SK-N-SH (cell line): ENCODE measurements around the gene ADH7. TPM values are rescaled to one million over a fixed set of nuclear protein-coding genes. Genes with fewer than 3 reads are reported as not detected.

Experiments
- CTCF ChIA-PET: fragments of 300-600, 350-600 bp; formaldehyde crosslinking; extraction: SDS; loops from one replicate; lab custom pipeline; 2021; lab: Yijun Ruan, JAX
- POLR2A ChIA-PET: fragments of 350-600 bp; sonication (Branson Sonifier 250); formaldehyde crosslinking; extraction: SDS; loops from one replicate; lab custom pipeline; 2020; ENCODE audit warnings: antibody characterized with exemption, inconsistent platforms; lab: Yijun Ruan, JAX
- DNase-seq: peaks from one replicate; pipeline ENCODE4 v3.0.0; 2012
- H2AFZ ChIP-seq: fragments of 200-600 bp; sonication (generic); 2 replicates; pipeline ENCODE4 v1.8.1; 2016; ENCODE audit warnings: antibody characterized with exemption, mild to moderate bottlenecking, low read depth
- H3F3A ChIP-seq: fragments of 200-600 bp; sonication (generic); replicated peaks from 2 replicates; pipeline ENCODE3; 2016; ENCODE audit warnings: antibody characterized with exemption, mild to moderate bottlenecking; ENCODE audit not compliant: insufficient read depth
- H3K27ac ChIP-seq, 2 experiments: fragments of 200-500 bp in 1 of 2; fragments of 200-600 bp in 1 of 2; sonication (Bioruptor generic) in 1 of 2; sonication (generic), shearing (Covaris generic) in 1 of 2; 2 replicates each; pipeline versions ENCODE4 v1.5.1 to v1.6.1; 2014 to 2016; ENCODE audit warnings: low read depth in 2 of 2, inconsistent platforms in 1 of 2, low read length in 1 of 2, mild to moderate bottlenecking in 1 of 2, mixed read lengths in 1 of 2
- H3K27me3 ChIP-seq: fragments of 200-600 bp; sonication (generic), shearing (Covaris generic); 2 replicates; pipeline ENCODE4 v1.6.1; 2016; ENCODE audit warnings: mixed run types; ENCODE audit not compliant: insufficient read depth
- H3K36me3 ChIP-seq, 2 experiments: fragments of 200-500 bp in 1 of 2; fragments of 200-600 bp in 1 of 2; sonication (Bioruptor generic) in 1 of 2; sonication (generic) in 1 of 2; replicated peaks in 1 of 2; 2 replicates each; pipeline versions ENCODE3 to v1.5.1; 2014 to 2016; ENCODE audit warnings: low read length in 1 of 2, mild to moderate bottlenecking in 1 of 2; ENCODE audit not compliant: insufficient read depth in 2 of 2, control insufficient read depth in 1 of 2
- H3K4me1 ChIP-seq, 2 experiments: fragments of 200-500 bp in 1 of 2; fragments of 200-600 bp in 1 of 2; sonication (Bioruptor generic) in 1 of 2; sonication (generic), shearing (Covaris generic) in 1 of 2; 2 replicates each; pipeline versions ENCODE4 v1.5.1 to v1.6.1; 2014 to 2016; ENCODE audit warnings: low read depth in 1 of 2, low read length in 1 of 2, mixed run types in 1 of 2; ENCODE audit not compliant: insufficient read depth in 2 of 2, control insufficient read depth in 1 of 2
- H3K4me2 ChIP-seq: fragments of 200-600 bp; sonication (generic), shearing (Covaris generic); 2 replicates; pipeline ENCODE4 v1.6.1; 2017; ENCODE audit warnings: mixed run types
- H3K4me3 ChIP-seq, 2 experiments: fragments of 200-500 bp in 1 of 2; fragments of 200-600 bp in 1 of 2; sonication (Bioruptor generic) in 1 of 2; sonication (generic), shearing (Covaris generic) in 1 of 2; 2 replicates each; pipeline versions ENCODE4 v1.5.1 to v1.8.1; 2014 to 2016; ENCODE audit warnings: low read depth in 2 of 2, inconsistent platforms in 1 of 2, low read length in 1 of 2, mild to moderate bottlenecking in 1 of 2, mixed read lengths in 1 of 2, moderate library complexity in 1 of 2
- H3K79me2 ChIP-seq: fragments of 200-600 bp; sonication (generic); 2 replicates; pipeline ENCODE4 v1.8.1; 2017; ENCODE audit warnings: mild to moderate bottlenecking; ENCODE audit not compliant: insufficient read depth
- H3K9ac ChIP-seq: fragments of 200-600 bp; sonication (generic); 2 replicates; pipeline ENCODE4 v1.6.1; 2017; ENCODE audit warnings: mixed run types
- H3K9me2 ChIP-seq: fragments of 200-600 bp; sonication (generic); 2 replicates; pipeline ENCODE4 v1.6.1; 2017; ENCODE audit warnings: mixed run types
- H3K9me3 ChIP-seq: fragments of 200-600 bp; sonication (generic); 2 replicates; pipeline ENCODE4 v1.6.1; 2017; ENCODE audit warnings: mixed run types, mild to moderate bottlenecking, moderate library complexity
- H4K20me1 ChIP-seq: fragments of 200-600 bp; sonication (generic); 2 replicates; pipeline ENCODE4 v1.6.1; 2017; ENCODE audit warnings: mild to moderate bottlenecking, mixed run types; ENCODE audit not compliant: insufficient read depth
- CHD2 ChIP-seq: fragments of 150-350 bp; IDR thresholded peaks from 2 replicates; pipeline ENCODE4 v1.6.1; 2018; ENCODE audit warnings: low read length; ENCODE audit not compliant: partially characterized antibody
- EP300 ChIP-seq, 2 experiments: IDR thresholded peaks; 2 replicates each; pipeline versions ENCODE4 v1.4.0 to v1.6.1; 2012; ENCODE audit warnings: borderline replicate concordance in 1 of 2, low read depth in 1 of 2, low read length in 1 of 2
- FOSL2 ChIP-seq: IDR thresholded peaks from 2 replicates; pipeline ENCODE4 v1.4.0; 2012; ENCODE audit warnings: low read depth, mild to moderate bottlenecking, moderate library complexity, borderline replicate concordance
- FOXM1 ChIP-seq: IDR thresholded peaks from 2 replicates; pipeline ENCODE4 v1.4.0; 2012; ENCODE audit warnings: low read depth, mild to moderate bottlenecking
- GABPA ChIP-seq: IDR thresholded peaks from 2 replicates; pipeline ENCODE4 v1.4.0; 2012; ENCODE audit warnings: low read depth, mild to moderate bottlenecking
- GATA2 ChIP-seq: sonication (generic); formaldehyde crosslinking; IDR thresholded peaks from 2 replicates; pipeline ENCODE4 v1.5.0; 2020; ENCODE audit warnings: mild to moderate bottlenecking, missing genetic modification reagents
- JUND ChIP-seq: IDR thresholded peaks from 2 replicates; pipeline ENCODE4 v1.4.0; 2012
- MXI1 ChIP-seq: IDR thresholded peaks from 2 replicates; pipeline ENCODE4 v1.6.1; 2012; ENCODE audit warnings: mild to moderate bottlenecking, low read depth, low read length, improper control_type of control experiment
- NFIC ChIP-seq: IDR thresholded peaks from 2 replicates; pipeline ENCODE4 v1.4.0; 2012; ENCODE audit warnings: borderline replicate concordance
- NRF1 ChIP-seq: IDR thresholded peaks from 2 replicates; pipeline ENCODE4 v1.6.1; 2012; ENCODE audit warnings: low read depth, mild to moderate bottlenecking, low read length
- RAD21 ChIP-seq: IDR thresholded peaks from 2 replicates; pipeline ENCODE4 v1.6.1; 2012; ENCODE audit warnings: mild to moderate bottlenecking, low read length
- RFX5 ChIP-seq: IDR thresholded peaks from 2 replicates; pipeline ENCODE4 v1.6.1; 2012; ENCODE audit warnings: mild to moderate bottlenecking, improper control_type of control experiment, low read length
- RXRA ChIP-seq: IDR thresholded peaks from 2 replicates; pipeline ENCODE4 v1.4.0; 2012; ENCODE audit warnings: low read depth, mild to moderate bottlenecking, borderline replicate concordance
- SIN3A ChIP-seq: IDR thresholded peaks from 2 replicates; pipeline ENCODE4 v1.6.1; 2012; ENCODE audit warnings: low read depth, mild to moderate bottlenecking, low read length, moderate library complexity, borderline replicate concordance
- SMC3 ChIP-seq: IDR thresholded peaks from 2 replicates; pipeline ENCODE4 v1.6.1; 2012; ENCODE audit warnings: low read depth, low read length, improper control_type of control experiment
- TCF12 ChIP-seq: IDR thresholded peaks from 2 replicates; pipeline ENCODE4 v1.4.0; 2012
- YY1 ChIP-seq: IDR thresholded peaks from 2 replicates; pipeline ENCODE4 v1.4.0; 2012; ENCODE audit warnings: low read depth, mild to moderate bottlenecking
- WGBS: methylation state at CpG from one replicate; pipeline ENCODE4 v1.1.6; 2017; ENCODE audit warnings: low lambda C conversion rate; 5-methylcytosine and 5-hydroxymethylcytosine counted together
- polyA plus RNA-seq, 3 experiments: library from polyadenylated mRNA; depleted of rRNA; stranded (reverse); fragments of >200 nt; gene quantifications; 2 replicates each; pipeline ENCODE4 v1.2.3, GENCODE V29; 2012
- TF ChIP-seq, protein P1 (sequence below): fragments of 200-600 bp; sonication (generic); IDR thresholded peaks from 2 replicates; pipeline ENCODE4 v1.6.1; 2017; ENCODE audit warnings: antibody characterized with exemption, mild to moderate bottlenecking, moderate library complexity
- TF ChIP-seq, protein P2 (sequence below): IDR thresholded peaks from 2 replicates; pipeline ENCODE4 v1.4.0; 2012; ENCODE audit warnings: low read depth, borderline replicate concordance
- TF ChIP-seq, protein P3 (sequence below): fragments of 150-350 bp; IDR thresholded peaks from 2 replicates; pipeline ENCODE4 v1.6.1; 2017; ENCODE audit warnings: antibody characterized with exemption, low read length, low read depth, borderline replicate concordance

Gene ADH7
- polyA plus RNA-seq, 1 of the 3 experiments (the other 2 are of a cell fraction) = not detected

DNA sequence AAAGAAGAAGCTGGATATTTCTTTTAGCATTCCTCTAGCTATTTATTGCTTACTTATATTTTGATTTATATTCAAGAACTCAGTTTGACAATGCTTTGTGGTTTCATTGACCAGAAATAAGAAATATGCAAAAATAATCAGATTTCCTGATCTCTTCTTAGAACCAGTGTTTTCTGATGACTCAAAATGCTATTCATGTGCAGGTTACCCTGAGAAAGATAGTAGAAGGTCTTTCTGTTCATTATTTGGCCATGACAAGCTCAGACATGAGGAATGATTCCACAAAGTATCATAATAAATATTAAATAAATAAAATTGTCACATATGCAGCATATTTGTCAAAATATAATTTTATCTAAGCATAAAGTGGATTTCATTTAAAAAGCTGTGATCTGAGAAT is 24.1 kb downstream of the ADH7 start (continued):
- TF ChIP-seq, protein P1, sequence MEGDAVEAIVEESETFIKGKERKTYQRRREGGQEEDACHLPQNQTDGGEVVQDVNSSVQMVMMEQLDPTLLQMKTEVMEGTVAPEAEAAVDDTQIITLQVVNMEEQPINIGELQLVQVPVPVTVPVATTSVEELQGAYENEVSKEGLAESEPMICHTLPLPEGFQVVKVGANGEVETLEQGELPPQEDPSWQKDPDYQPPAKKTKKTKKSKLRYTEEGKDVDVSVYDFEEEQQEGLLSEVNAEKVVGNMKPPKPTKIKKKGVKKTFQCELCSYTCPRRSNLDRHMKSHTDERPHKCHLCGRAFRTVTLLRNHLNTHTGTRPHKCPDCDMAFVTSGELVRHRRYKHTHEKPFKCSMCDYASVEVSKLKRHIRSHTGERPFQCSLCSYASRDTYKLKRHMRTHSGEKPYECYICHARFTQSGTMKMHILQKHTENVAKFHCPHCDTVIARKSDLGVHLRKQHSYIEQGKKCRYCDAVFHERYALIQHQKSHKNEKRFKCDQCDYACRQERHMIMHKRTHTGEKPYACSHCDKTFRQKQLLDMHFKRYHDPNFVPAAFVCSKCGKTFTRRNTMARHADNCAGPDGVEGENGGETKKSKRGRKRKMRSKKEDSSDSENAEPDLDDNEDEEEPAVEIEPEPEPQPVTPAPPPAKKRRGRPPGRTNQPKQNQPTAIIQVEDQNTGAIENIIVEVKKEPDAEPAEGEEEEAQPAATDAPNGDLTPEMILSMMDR = no peak

DNA sequence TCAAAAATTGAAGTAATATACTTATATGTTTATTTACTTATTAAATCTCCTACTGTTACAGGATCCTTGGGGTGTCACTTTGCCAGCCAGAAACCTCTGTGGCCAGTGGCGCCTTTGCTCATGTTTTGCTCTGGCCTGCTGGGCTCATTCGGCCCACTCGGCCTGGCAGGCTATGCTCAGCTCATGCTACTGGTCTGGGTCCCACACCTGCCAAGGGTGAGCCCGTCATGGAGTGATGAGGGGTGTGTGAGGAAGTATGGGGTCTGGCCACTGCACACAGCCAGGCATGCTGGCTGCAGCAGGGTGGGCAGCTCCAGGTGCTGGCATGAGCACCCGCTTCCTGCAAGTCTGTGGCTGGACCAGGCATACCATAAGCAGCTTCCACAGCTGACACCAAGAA is 25.1 kb downstream of the ADH7 start:
- Histone ChIP-seq H3K4me1 (peaks cover 0 to 3% of the 10 kb centered on the region in 2 experiments; a peak in 1 of 4 replicates), H3K4me3 (no peak overlapping the region), H3K27me3 (no peaks in the 10 kb centered on the region), H3K4me2 (no peak overlapping the region), H3K79me2 (no peaks in the 10 kb centered on the region), H3K9ac (no peak overlapping the region), H3F3A (peaks cover 2% of the 10 kb centered on the region), H4K20me1 (no peaks in the 10 kb centered on the region), H3K27ac (no peak overlapping the region), H3K9me3 (no peaks in the 10 kb centered on the region), H2AFZ (no peak overlapping the region), H3K9me2 (no peaks in the 10 kb centered on the region), H3K36me3 (no peaks in the 10 kb centered on the region)
- WGBS = 61% methylated on average over 5 of the region's 5 CpGs
- no peak for DNase-seq
- ChIA-PET CTCF (interaction anchor here (1.0 to 2.9 kb wide), 3 partner anchors 9 to 354 kb away, joined by 4 to 18 read pairs (median 6); no protein-coding TSS in a partner anchor), POLR2A (no interaction called here)
- no peak for TF ChIP-seq MXI1
- no peak for TF ChIP-seq GATA2 (CRISPR knock-in tag)
- no peak for TF ChIP-seq JUND
- TF ChIP-seq NFIC = no peak
- no peak for TF ChIP-seq EP300 (IDR thresholded peaks at IDR 0.05; ENCODE audit: borderline replicate concordance in 1 of 2, low read depth in 1 of 2, low read length in 1 of 2)
- TF ChIP-seq FOXM1 = no peak
- no peak for TF ChIP-seq SIN3A
- no peak for TF ChIP-seq RFX5
- no peak for TF ChIP-seq SMC3
- no peak for TF ChIP-seq CHD2
- TF ChIP-seq, protein P2, sequence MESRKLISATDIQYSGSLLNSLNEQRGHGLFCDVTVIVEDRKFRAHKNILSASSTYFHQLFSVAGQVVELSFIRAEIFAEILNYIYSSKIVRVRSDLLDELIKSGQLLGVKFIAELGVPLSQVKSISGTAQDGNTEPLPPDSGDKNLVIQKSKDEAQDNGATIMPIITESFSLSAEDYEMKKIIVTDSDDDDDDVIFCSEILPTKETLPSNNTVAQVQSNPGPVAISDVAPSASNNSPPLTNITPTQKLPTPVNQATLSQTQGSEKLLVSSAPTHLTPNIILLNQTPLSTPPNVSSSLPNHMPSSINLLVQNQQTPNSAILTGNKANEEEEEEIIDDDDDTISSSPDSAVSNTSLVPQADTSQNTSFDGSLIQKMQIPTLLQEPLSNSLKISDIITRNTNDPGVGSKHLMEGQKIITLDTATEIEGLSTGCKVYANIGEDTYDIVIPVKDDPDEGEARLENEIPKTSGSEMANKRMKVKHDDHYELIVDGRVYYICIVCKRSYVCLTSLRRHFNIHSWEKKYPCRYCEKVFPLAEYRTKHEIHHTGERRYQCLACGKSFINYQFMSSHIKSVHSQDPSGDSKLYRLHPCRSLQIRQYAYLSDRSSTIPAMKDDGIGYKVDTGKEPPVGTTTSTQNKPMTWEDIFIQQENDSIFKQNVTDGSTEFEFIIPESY = no peak
- no peak for TF ChIP-seq TCF12
- TF ChIP-seq GABPA = no peak
- TF ChIP-seq, protein P3, sequence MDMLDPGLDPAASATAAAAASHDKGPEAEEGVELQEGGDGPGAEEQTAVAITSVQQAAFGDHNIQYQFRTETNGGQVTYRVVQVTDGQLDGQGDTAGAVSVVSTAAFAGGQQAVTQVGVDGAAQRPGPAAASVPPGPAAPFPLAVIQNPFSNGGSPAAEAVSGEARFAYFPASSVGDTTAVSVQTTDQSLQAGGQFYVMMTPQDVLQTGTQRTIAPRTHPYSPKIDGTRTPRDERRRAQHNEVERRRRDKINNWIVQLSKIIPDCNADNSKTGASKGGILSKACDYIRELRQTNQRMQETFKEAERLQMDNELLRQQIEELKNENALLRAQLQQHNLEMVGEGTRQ = no peak
- TF ChIP-seq, protein P1 = no peak
- no peak for TF ChIP-seq NRF1
- TF ChIP-seq RXRA = no peak
- TF ChIP-seq FOSL2 = no peak
- TF ChIP-seq RAD21 = no peak
- no peak for TF ChIP-seq YY1
